A549 (cell line): Measurements from ENCODE around the gene DPPA2. TPM values are rescaled to one million over a fixed set of nuclear protein-coding genes. Genes with fewer than 3 reads are reported as not detected.
A peak's percentile ranks its signal among the peaks of the same experiment; 100 is the strongest.

Experiments
- ATAC-seq, 2 experiments: fragments of 200-7000 bp in 1 of 2; fragments of >200 bp in 1 of 2; cut with Nextera tagmentation in 1 of 2; cut with Tn5 transposase in 1 of 2; 3 replicates each; pipeline versions ENCODE4 v1.8.0 to v1.9.1; 2018 to 2020; ENCODE audit warnings: mild to moderate bottlenecking in 1 of 2, moderate library complexity in 1 of 2
- CTCF ChIA-PET: fragments of 300-600 bp; sonication (Branson Sonifier 250); formaldehyde crosslinking; extraction: SDS; loops from one replicate; lab custom pipeline; 2021; ENCODE audit warnings: antibody characterized with exemption, inconsistent platforms; lab: Yijun Ruan, JAX
- POLR2A ChIA-PET: fragments of 350-600 bp; formaldehyde crosslinking; extraction: SDS; loops from one replicate; lab custom pipeline; 2021; ENCODE audit warnings: antibody characterized with exemption, inconsistent platforms; lab: Yijun Ruan, JAX
- DNase-seq, 2 experiments: peaks; one replicate each; pipeline versions ENCODE4 v3.0.0 to v3.0.0-alpha.2; 2011 to 2016; ENCODE audit warnings: low read depth in 1 of 2, low spot score in 1 of 2
- FAIRE-seq: peaks from 2 replicates; lab custom pipeline; 2011; peaks lifted over from hg19 to GRCh38; lab: Jason Lieb, UNC
- H3K27ac ChIP-seq, 2 experiments: fragments of >200 bp; sonication (Bioruptor Twin); formaldehyde crosslinking; 3 replicates each; pipeline ENCODE4 v1.5.1; 2016 to 2017
- H3K4me1 ChIP-seq: fragments of >200 bp; sonication (Bioruptor Twin); formaldehyde crosslinking; 3 replicates; pipeline ENCODE4 v1.6.1; 2016
- H3K4me2 ChIP-seq: fragments of >200 bp; sonication (Bioruptor Twin); formaldehyde crosslinking; 3 replicates; pipeline ENCODE4 v1.6.1; 2016
- H3K4me3 ChIP-seq: fragments of >200 bp; sonication (Bioruptor Twin); formaldehyde crosslinking; 3 replicates; pipeline ENCODE4 v1.5.1; 2016
- H3K9me3 ChIP-seq: fragments of >200 bp; sonication (Bioruptor Twin); formaldehyde crosslinking; 3 replicates; pipeline ENCODE4 v1.6.1; 2016
- BHLHE40 ChIP-seq: IDR thresholded peaks from 2 replicates; pipeline ENCODE4 v1.6.1; 2012; ENCODE audit warnings: low read depth, low read length, inconsistent platforms
- CBX8 ChIP-seq: fragments of 200-600 bp; sonication (generic); IDR thresholded peaks from 2 replicates; pipeline ENCODE4 v1.6.1; 2016
- CHD4 ChIP-seq: fragments of 200-600 bp; sonication (generic); IDR thresholded peaks from 2 replicates; pipeline ENCODE4 v1.6.1; 2016; ENCODE audit warnings: antibody characterized with exemption, mild to moderate bottlenecking, borderline replicate concordance
- CTCF ChIP-seq: fragments of >200 bp; sonication (Bioruptor Twin); formaldehyde crosslinking; IDR thresholded peaks from 3 replicates; pipeline ENCODE4 v1.5.1; 2016
- EHF ChIP-seq: fragments of 250-450 bp; sonication (Bioruptor Pico); IDR thresholded peaks from 2 replicates; pipeline ENCODE4 v1.5.0; 2020; ENCODE audit warnings: mild to moderate bottlenecking
- ESRRA ChIP-seq: fragments of 150-350 bp; IDR thresholded peaks from 2 replicates; pipeline ENCODE4 v1.6.1; 2014; ENCODE audit warnings: mild to moderate bottlenecking, low read length, borderline replicate concordance
- FOXS1 ChIP-seq: fragments of 250-450 bp; sonication (Bioruptor Pico); IDR thresholded peaks from 2 replicates; pipeline ENCODE4 v1.5.0; 2020; ENCODE audit warnings: mild to moderate bottlenecking, moderate library complexity
- HOXB13 ChIP-seq: fragments of 250-450 bp; sonication (Bioruptor Pico); IDR thresholded peaks from 2 replicates; pipeline ENCODE4 v1.5.0; 2020; ENCODE audit warnings: low read depth, mild to moderate bottlenecking, moderate library complexity
- JUN ChIP-seq, 2 experiments: fragments of >200 bp; sonication (Bioruptor Twin); formaldehyde crosslinking; IDR thresholded peaks; 2 replicates in 1 of 2; 3 replicates in 1 of 2; pipeline ENCODE4 v1.6.1; 2016 to 2017
- JUNB ChIP-seq: fragments of >200 bp; sonication (Bioruptor Twin); formaldehyde crosslinking; IDR thresholded peaks from 2 replicates; pipeline ENCODE4 v1.6.1; 2016
- MAFK ChIP-seq: fragments of 450-650 bp; IDR thresholded peaks from 2 replicates; pipeline ENCODE4 v1.6.1; 2014; ENCODE audit not compliant: partially characterized antibody
- NFE2L2 ChIP-seq: fragments of 150-350 bp; conservative IDR thresholded peaks from 2 replicates; pipeline ENCODE4 v1.6.1; 2014; ENCODE audit warnings: low read length
- NPAS2 ChIP-seq: fragments of 250-450 bp; sonication (Bioruptor Pico); IDR thresholded peaks from 2 replicates; pipeline ENCODE4 v1.8.0; 2022; ENCODE audit warnings: mild to moderate bottlenecking, moderate library complexity, borderline replicate concordance
- PHF8 ChIP-seq: fragments of 200-600 bp; sonication (generic); IDR thresholded peaks from 2 replicates; pipeline ENCODE4 v1.6.1; 2016; ENCODE audit warnings: low read depth, mild to moderate bottlenecking, antibody characterized with exemption, moderate library complexity, borderline replicate concordance
- POLR2A ChIP-seq: IDR thresholded peaks from 2 replicates; pipeline ENCODE4 v1.6.1; 2012; ENCODE audit warnings: mild to moderate bottlenecking, low read length
- RAD21 ChIP-seq, 2 experiments: fragments of >200 bp in 1 of 2; sonication (Bioruptor Twin) in 1 of 2; formaldehyde crosslinking in 1 of 2; IDR thresholded peaks in 1 of 2; conservative IDR thresholded peaks in 1 of 2; 2 replicates in 1 of 2; 3 replicates in 1 of 2; pipeline ENCODE4 v1.6.1; 2012 to 2018; ENCODE audit warnings: inconsistent platforms in 1 of 2
- SMC3 ChIP-seq: fragments of >200 bp; sonication (Bioruptor Twin); formaldehyde crosslinking; IDR thresholded peaks from 3 replicates; pipeline ENCODE4 v1.6.1; 2018; ENCODE audit warnings: inconsistent platforms
- TFCP2L1 ChIP-seq: fragments of 250-450 bp; sonication (Bioruptor Pico); IDR thresholded peaks from 2 replicates; pipeline ENCODE4 v1.5.0; 2021; ENCODE audit warnings: mild to moderate bottlenecking
- USF2 ChIP-seq: fragments of 450-650 bp; IDR thresholded peaks from 2 replicates; pipeline ENCODE4 v1.6.1; 2014; ENCODE audit warnings: antibody characterized with exemption
- ZC3H11A ChIP-seq: fragments of 450-650 bp; IDR thresholded peaks from 2 replicates; pipeline ENCODE4 v1.6.1; 2014; ENCODE audit warnings: antibody characterized with exemption, mild to moderate bottlenecking
- ZFP36 ChIP-seq: fragments of 450-650 bp; IDR thresholded peaks from 2 replicates; pipeline ENCODE4 v1.6.1; 2014; ENCODE audit warnings: borderline replicate concordance; ENCODE audit not compliant: partially characterized antibody
- WGBS: methylation state at CpG from one replicate; pipeline ENCODE4 v1.1.6; 2017; ENCODE audit errors: missing lambda C conversion rate; 5-methylcytosine and 5-hydroxymethylcytosine counted together
- polyA plus RNA-seq, 4 experiments: library from polyadenylated mRNA; depleted of rRNA in 3 of 4; stranded (reverse); fragments of >200 nt; fragmentation: RNase III in 1 of 4; extraction: RNeasy Plus Mini Kit Qiagen cat#74134 plus additional on column Dnase treatment in 1 of 4; gene quantifications; 2 replicates in 3 of 4; 3 replicates in 1 of 4; pipeline ENCODE4 v1.2.3, GENCODE V29; 2011 to 2017
- TF ChIP-seq, protein P1 (sequence below): IDR thresholded peaks from 2 replicates; pipeline ENCODE4 v1.6.1; 2012; ENCODE audit warnings: low read depth, borderline replicate concordance

DPPA2 gene
- polyA plus RNA-seq, 2 of the 4 experiments (the other 2 are of a cell fraction) = not detected

- Histone ChIP-seq H3K4me2 (peak overlapping the region; percentile 26; the same call in 2 of the 3 replicates), H3K9me3 (no peaks in the 10 kb centered on the region), H3K4me1 (peaks cover 15% of the 10 kb centered on the region; the same call in 2 of the 3 replicates), H3K4me3 (no peak overlapping the region), H3K27ac (no peak overlapping the region; a peak in 1 of 6 replicates)
- DNase-seq (no peak), FAIRE-seq (no peak), ATAC-seq (no peak)
- ChIA-PET POLR2A (no interaction called here), CTCF (no interaction called here)
- WGBS = 29% methylated on average over 4 of the region's 4 CpGs
- TF ChIP-seq SMC3 (no peak), POLR2A (no peak), FOXS1 (CRISPR knock-in tag) (no peak), NPAS2 (CRISPR knock-in tag) (no peak), RAD21 (conservative IDR thresholded peaks at IDR 0.05 in 1 of 2, IDR thresholded peaks at IDR 0.05 in 1 of 2) (no peak), CTCF (no peak), ZFP36 (no peak), NFE2L2 (no peak), ESRRA (no peak), TFCP2L1 (CRISPR knock-in tag) (no peak), JUN (IDR thresholded peaks at IDR 0.05) (no peak), CBX8 (no peak), PHF8 (no peak)
- TF ChIP-seq, protein P1, sequence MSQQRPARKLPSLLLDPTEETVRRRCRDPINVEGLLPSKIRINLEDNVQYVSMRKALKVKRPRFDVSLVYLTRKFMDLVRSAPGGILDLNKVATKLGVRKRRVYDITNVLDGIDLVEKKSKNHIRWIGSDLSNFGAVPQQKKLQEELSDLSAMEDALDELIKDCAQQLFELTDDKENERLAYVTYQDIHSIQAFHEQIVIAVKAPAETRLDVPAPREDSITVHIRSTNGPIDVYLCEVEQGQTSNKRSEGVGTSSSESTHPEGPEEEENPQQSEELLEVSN = no peak
Observed at GRCh38 chr3:109338322-109338721, 22.0 kb upstream of the DPPA2 start.

DNA sequence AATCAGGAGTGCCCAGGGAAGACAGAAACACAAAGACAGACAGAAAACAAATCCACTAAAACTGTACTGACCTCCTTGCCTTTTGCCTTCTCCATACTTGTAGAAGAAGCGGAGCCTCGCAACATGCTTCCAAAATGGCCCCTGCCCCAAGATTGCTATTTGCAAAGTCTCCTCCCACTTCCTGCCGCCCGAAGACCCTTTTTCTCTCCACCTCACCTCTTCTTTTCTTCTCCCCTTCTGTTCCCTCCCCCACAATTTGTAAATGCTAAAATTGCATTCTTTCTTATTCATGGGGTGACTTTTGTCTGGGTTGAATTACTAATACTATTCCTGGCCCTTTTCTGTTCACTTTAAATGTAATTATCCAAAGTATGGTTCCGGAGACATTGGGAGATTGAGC is 21.1 kb upstream of the DPPA2 start, which contains the start of gene DPPA4:
Gene DPPA4, minus strand, starts transcription at position 154 of the 400 bp plus-strand sequence. Its CDS starts 29 bp downstream, at position 125.
- WGBS = 95% methylated on average over 5 of the region's 5 CpGs
- no peak for TF ChIP-seq SMC3
- TF ChIP-seq TFCP2L1 (CRISPR knock-in tag) = no peak
- TF ChIP-seq CHD4 = no peak
- no peak for TF ChIP-seq JUNB
- no peak for TF ChIP-seq CBX8
- TF ChIP-seq USF2 = no peak
- no peak for TF ChIP-seq CTCF
- TF ChIP-seq HOXB13 (CRISPR knock-in tag) = no peak
- no peak for TF ChIP-seq RAD21 (conservative IDR thresholded peaks at IDR 0.05 in 1 of 2, IDR thresholded peaks at IDR 0.05 in 1 of 2)
- no peak for TF ChIP-seq ZC3H11A
- no peak for TF ChIP-seq BHLHE40
- no peak for TF ChIP-seq EHF (CRISPR knock-in tag)
- TF ChIP-seq POLR2A = no peak
- no peak for TF ChIP-seq MAFK
- CTCF ChIA-PET = no interaction called here
- H3K9me3 ChIP-seq = no peaks in the 10 kb centered on the region
- peaks cover 15% of the 10 kb centered on the region; the same call in 2 of the 3 replicates for H3K4me1 ChIP-seq
- H3K4me2 ChIP-seq = peak within 1 kb of the TSS; percentile 26; the same call in 2 of the 3 replicates
- FAIRE-seq = no peak
- H3K4me3 ChIP-seq = no peak within 1 kb of the TSS
- no peak within 1 kb of the TSS; a peak in 1 of 6 replicates for H3K27ac ChIP-seq
- ATAC-seq = no peak
- no peak for DNase-seq
- POLR2A ChIA-PET = no interaction called here
